BLaER1 (cell line): ENCODE results near the gene BDKRB2.

Experiments
- H3K27ac ChIP-seq: shearing (Covaris generic); formaldehyde crosslinking; 2 replicates; pipeline ENCODE4 v1.8.1; 2022
- H3K27me3 ChIP-seq: shearing (Covaris generic); formaldehyde crosslinking; 2 replicates; pipeline ENCODE4 v1.8.1; 2022
- H3K36me3 ChIP-seq: shearing (Covaris generic); formaldehyde crosslinking; 2 replicates; pipeline ENCODE4 v1.8.1; 2022
- H3K4me1 ChIP-seq: shearing (Covaris generic); formaldehyde crosslinking; 2 replicates; pipeline ENCODE4 v1.8.1; 2022
- H3K4me2 ChIP-seq: shearing (Covaris generic); formaldehyde crosslinking; 2 replicates; pipeline ENCODE4 v1.8.1; 2022
- H3K4me3 ChIP-seq: shearing (Covaris generic); formaldehyde crosslinking; 2 replicates; pipeline ENCODE4 v1.8.1; 2022
- H3K9ac ChIP-seq: shearing (Covaris generic); formaldehyde crosslinking; 2 replicates; pipeline ENCODE4 v1.8.1; 2022
- H3K9me3 ChIP-seq: shearing (Covaris generic); formaldehyde crosslinking; 2 replicates; pipeline ENCODE4 v1.8.1; 2022
- H4K20me1 ChIP-seq: shearing (Covaris generic); formaldehyde crosslinking; 2 replicates; pipeline ENCODE4 v1.8.1; 2022
- Cebpa-rat ChIP-seq: shearing (Covaris generic); IDR thresholded peaks from 2 replicates; pipeline ENCODE4 v1.8.1; 2022

The BDKRB2 gene

GRCh38 chr14:96277890-96278289 lies 73.3 kb downstream of the BDKRB2 start:
- peaks cover 9% of the 10 kb centered on the region for H3K36me3 ChIP-seq
- no peak overlapping the region for H3K27ac ChIP-seq
- H4K20me1 ChIP-seq: no peaks in the 10 kb centered on the region
- no peak for TF ChIP-seq Cebpa-rat
- peaks cover 11% of the 10 kb centered on the region for H3K9me3 ChIP-seq
- H3K4me1 ChIP-seq: no peaks in the 10 kb centered on the region
- H3K4me3 ChIP-seq: no peak overlapping the region
- no peak overlapping the region for H3K4me2 ChIP-seq
- no peaks in the 10 kb centered on the region for H3K27me3 ChIP-seq
- no peak overlapping the region for H3K9ac ChIP-seq

GRCh38 chr14:96279564-96279963 lies 74.9 kb downstream of the BDKRB2 start:
- H3K9ac ChIP-seq: no peak overlapping the region
- H4K20me1 ChIP-seq: no peaks in the 10 kb centered on the region
- H3K4me3 ChIP-seq: no peak overlapping the region
- H3K4me2 ChIP-seq: no peak overlapping the region
- H3K4me1 ChIP-seq: no peaks in the 10 kb centered on the region
- no peak for TF ChIP-seq Cebpa-rat
- peaks cover 11% of the 10 kb centered on the region for H3K9me3 ChIP-seq
- no peak overlapping the region for H3K27ac ChIP-seq
- no peaks in the 10 kb centered on the region for H3K27me3 ChIP-seq
- H3K36me3 ChIP-seq: peaks cover 16% of the 10 kb centered on the region

- H3K4me1 ChIP-seq: no peaks in the 10 kb centered on the region
- no peak for TF ChIP-seq Cebpa-rat
- peaks cover 16% of the 10 kb centered on the region for H3K36me3 ChIP-seq
- H3K9ac ChIP-seq: no peak overlapping the region
- no peak overlapping the region for H3K27ac ChIP-seq
- no peak overlapping the region for H3K4me3 ChIP-seq
- no peaks in the 10 kb centered on the region for H3K27me3 ChIP-seq
- H3K9me3 ChIP-seq: peaks cover 11% of the 10 kb centered on the region
- H4K20me1 ChIP-seq: no peaks in the 10 kb centered on the region
- H3K4me2 ChIP-seq: no peak overlapping the region
Measured at GRCh38 chr14:96280104-96280503, 75.5 kb downstream of the BDKRB2 start.

- H3K27ac ChIP-seq: no peak overlapping the region
- peaks cover 26% of the 10 kb centered on the region for H3K36me3 ChIP-seq
Measured at GRCh38 chr14:96281486-96281885, 76.8 kb downstream of the BDKRB2 start.

GRCh38 chr14:96284008-96284407 lies 79.4 kb downstream of the BDKRB2 start:
- Histone ChIP-seq H3K27me3 (no peaks in the 10 kb centered on the region), H3K4me1 (no peaks in the 10 kb centered on the region), H3K9me3 (no peaks in the 10 kb centered on the region), H3K9ac (no peak overlapping the region), H4K20me1 (no peaks in the 10 kb centered on the region), H3K36me3 (peaks cover 40% of the 10 kb centered on the region), H3K27ac (no peak overlapping the region), H3K4me3 (no peak overlapping the region), H3K4me2 (no peak overlapping the region)
- TF ChIP-seq Cebpa-rat: no peak

More at GRCh38 chr14:96281486-96281885, 76.8 kb downstream of the BDKRB2 start:
- Histone ChIP-seq H4K20me1 (no peaks in the 10 kb centered on the region), H3K4me3 (no peak overlapping the region), H3K9me3 (peaks cover 11% of the 10 kb centered on the region), H3K27me3 (no peaks in the 10 kb centered on the region), H3K4me2 (no peak overlapping the region), H3K9ac (no peak overlapping the region), H3K4me1 (no peaks in the 10 kb centered on the region)
- no peak for TF ChIP-seq Cebpa-rat

- H3K4me3 ChIP-seq: no peak overlapping the region
- peaks cover 42% of the 10 kb centered on the region for H3K36me3 ChIP-seq
- no peak overlapping the region for H3K27ac ChIP-seq
- H3K27me3 ChIP-seq: no peaks in the 10 kb centered on the region
- no peak overlapping the region for H3K4me2 ChIP-seq
- H3K9ac ChIP-seq: no peak overlapping the region
- H4K20me1 ChIP-seq: no peaks in the 10 kb centered on the region
- H3K4me1 ChIP-seq: no peaks in the 10 kb centered on the region
- no peaks in the 10 kb centered on the region for H3K9me3 ChIP-seq
- TF ChIP-seq Cebpa-rat: no peak
Measured at GRCh38 chr14:96284430-96284829, 79.8 kb downstream of the BDKRB2 start.

GRCh38 chr14:96285667-96286066 lies 81.0 kb downstream of the BDKRB2 start:
- TF ChIP-seq Cebpa-rat: no peak
- H3K4me2 ChIP-seq: no peak overlapping the region
- no peaks in the 10 kb centered on the region for H3K9me3 ChIP-seq
- no peaks in the 10 kb centered on the region for H4K20me1 ChIP-seq
- no peak overlapping the region for H3K9ac ChIP-seq
- no peak overlapping the region for H3K4me3 ChIP-seq
- peaks cover 54% of the 10 kb centered on the region for H3K36me3 ChIP-seq
- H3K27ac ChIP-seq: no peak overlapping the region
- no peaks in the 10 kb centered on the region for H3K27me3 ChIP-seq
- no peaks in the 10 kb centered on the region for H3K4me1 ChIP-seq

- H3K9ac ChIP-seq: no peak overlapping the region
- no peaks in the 10 kb centered on the region for H4K20me1 ChIP-seq
- TF ChIP-seq Cebpa-rat: no peak
- no peak overlapping the region for H3K27ac ChIP-seq
- H3K4me1 ChIP-seq: no peaks in the 10 kb centered on the region
- no peaks in the 10 kb centered on the region for H3K9me3 ChIP-seq
- H3K36me3 ChIP-seq: peaks cover 55% of the 10 kb centered on the region
- H3K4me2 ChIP-seq: no peak overlapping the region
- H3K4me3 ChIP-seq: no peak overlapping the region
- H3K27me3 ChIP-seq: no peaks in the 10 kb centered on the region
Measured at GRCh38 chr14:96286251-96286650, 81.6 kb downstream of the BDKRB2 start.

- TF ChIP-seq Cebpa-rat: no peak
- no peak overlapping the region for H3K4me2 ChIP-seq
- H3K36me3 ChIP-seq: peaks cover 55% of the 10 kb centered on the region
Measured at GRCh38 chr14:96287856-96288255, 83.2 kb downstream of the BDKRB2 start.

More at GRCh38 chr14:96287856-96288255, 83.2 kb downstream of the BDKRB2 start:
- H4K20me1 ChIP-seq: no peaks in the 10 kb centered on the region
- no peak overlapping the region for H3K27ac ChIP-seq
- no peak overlapping the region for H3K4me3 ChIP-seq
- no peaks in the 10 kb centered on the region for H3K4me1 ChIP-seq
- no peaks in the 10 kb centered on the region for H3K9me3 ChIP-seq
- no peak overlapping the region for H3K9ac ChIP-seq
- H3K27me3 ChIP-seq: no peaks in the 10 kb centered on the region
